Ovary (tissue), 9 donors: ENCODE data around the gene NME1. TPM values are rescaled to one million over a fixed set of nuclear protein-coding genes. Genes with fewer than 3 reads are reported as not detected.
A peak's percentile ranks its signal among the peaks of the same experiment; 100 is the strongest.
"Not testable (repeated sequence)": the region's sequence is repeated elsewhere in the genome, so short reads cannot be mapped to it uniquely, and the experiment has no call there.

Source experiments
- DNase-seq, 5 donors: peaks; one replicate each; pipeline ENCODE4 v3.0.0-alpha.2; 2019 to 2020
- H3K27ac ChIP-seq, 2 donors: fragments of 200-600 bp; one replicate each; pipeline versions ENCODE4 v1.5.1 to v1.8.0; 2019 to 2022
- H3K27me3 ChIP-seq: fragments of 200-600 bp; one replicate; pipeline ENCODE4 v1.8.0; 2022
- H3K36me3 ChIP-seq: fragments of 200-600 bp; sonication (generic); one replicate; pipeline ENCODE4 v1.5.1; 2019
- H3K4me1 ChIP-seq: one replicate; pipeline ENCODE4 v1.8.1; 2013; ENCODE audit warnings: mild to moderate bottlenecking, moderate library complexity; ENCODE audit not compliant: insufficient read depth
- H3K4me3 ChIP-seq: fragments of 200-600 bp; sonication (generic); one replicate; pipeline ENCODE4 v1.5.1; 2017
- H3K9me3 ChIP-seq, 2 donors: fragments of 200-600 bp in 1 of 2; sonication (generic) in 1 of 2; one replicate each; pipeline versions ENCODE4 v1.5.1 to v1.8.1; 2013 to 2019; ENCODE audit warnings: mild to moderate bottlenecking in 1 of 2, moderate library complexity in 1 of 2
- CTCF ChIP-seq, 3 donors: fragments of 450-650 bp in 2 of 3; fragments of 200-600 bp in 1 of 3; IDR thresholded peaks; one replicate each; pipeline versions ENCODE4 v1.5.1 to v1.8.0; 2016 to 2022; ENCODE audit warnings: antibody characterized with exemption in 3 of 3, mild to moderate bottlenecking in 1 of 3
- EP300 ChIP-seq: sonication (generic); formaldehyde crosslinking; IDR thresholded peaks from one replicate; pipeline ENCODE4 v1.6.1; 2017; ENCODE audit warnings: antibody characterized with exemption
- POLR2A ChIP-seq: fragments of 450-650 bp; IDR thresholded peaks from one replicate; pipeline ENCODE4 v1.6.1; 2017; ENCODE audit warnings: antibody characterized with exemption, mild to moderate bottlenecking, moderate library complexity
- WGBS, 3 donors: extraction: QIAGEN DNeasy Blood & Tissue Kit in 1 of 3; methylation state at CpG; one replicate each; pipeline versions ENCODE4 v1.1.5 to v1.1.7; 2013 to 2017; 5-methylcytosine and 5-hydroxymethylcytosine counted together
- intact Hi-C, 4 donors: fragments of 100-400 bp; cut with DNase I; formaldehyde crosslinking; loops; one replicate each; pipeline versions ENCODE4 v1.11.0 to v1.15.1; 2022 to 2023
- polyA plus RNA-seq, 2 donors: library from polyadenylated mRNA; stranded (reverse); fragments of 200-250 nt in 1 of 2; fragments of 350-450 nt in 1 of 2; fragmentation: Illumina TruSeq in 1 of 2; extraction: RNeasy Lipid Tissue Mini Kit (QIAGEN cat#74804) in 1 of 2; gene quantifications; one replicate each; pipeline ENCODE4 v1.2.3, GENCODE V29; 2013 to 2014
- total RNA-seq, 7 donors: library from RNA; depleted of rRNA in 2 of 7; stranded (reverse); fragments of >200 nt in 2 of 7; fragmentation: NEBNext Ultra II Directional in 3 of 7; extraction: Animal tissue kit (Norgen Biotek cat#: 25700) in 3 of 7; gene quantifications; one replicate each; pipeline versions ENCODE4 v1.1.0 to v1.2.4, GENCODE V29; 2016 to 2023
- donor health status: DM: no; HTN: no; CAD: no; lungs with moderate emphysema.
- donor health status: DM: no; HTN: no; CAD: no.
- donor health status: Bipolar disorder and iron deficiency.
- donor health status: DM: yes; HTN: yes; CAD: no.
- donor health status: DM: no; HTN: no; CAD: no.
- donor health status: DM: yes; HTN: yes; CAD: no.

Gene NME1
- total and polyA plus RNA-seq, 9 donors = 17.0 to 83.8 (median 50.5) TPM

GRCh38 chr17:51120739-51121619 is 32.4 kb upstream of the NME1 start, which contains the start of gene SPAG9:
TSS of gene SPAG9 (minus strand) at chr17:51120868. CDS start at chr17:51120656, 212 bp downstream.
- Histone ChIP-seq H3K36me3 (no peaks in the 10 kb centered on the region), H3K9me3 (no peaks in the 10 kb centered on the region), H3K27ac (peak within 1 kb of the TSS; percentile 99), H3K4me1 (peaks cover 13% of the 10 kb centered on the region), H3K27me3 (no peaks in the 10 kb centered on the region), H3K4me3 (peak within 1 kb of the TSS; percentile 89)
- 0 to 1% (median 0%) methylated on average over 31 to 68 of the region's 68 CpGs for WGBS, 3 donors
- intact Hi-C loops = loop anchor here in 1 of 4 donors (10.0 kb wide), 1 partner anchor 276 kb away; no protein-coding TSS in a partner anchor
- peak; percentile 44 for TF ChIP-seq EP300
- TF ChIP-seq CTCF (IDR thresholded peaks at IDR 0.05) = no peak
- peak; percentile 87 for TF ChIP-seq POLR2A
- DNase-seq = peak; percentile 94 to 97 (median 96)

- intact Hi-C loops = loop anchor here in 1 of 4 donors (10.0 kb wide), 1 partner anchor 277 kb away; no protein-coding TSS in a partner anchor
- Histone ChIP-seq H3K36me3 (no peaks in the 10 kb centered on the region), H3K4me3 (peak overlapping the region; percentile 56), H3K27ac (peak overlapping the region; percentile 83 to 99), H3K27me3 (no peaks in the 10 kb centered on the region), H3K4me1 (peaks cover 13% of the 10 kb centered on the region), H3K9me3 (no peaks in the 10 kb centered on the region)
- no peak for TF ChIP-seq EP300
- TF ChIP-seq CTCF (IDR thresholded peaks at IDR 0.05) = no peak
- peak; percentile 77 for TF ChIP-seq POLR2A
- DNase-seq = peak; percentile 78 to 91 (median 81)
- WGBS, 3 donors = 19 to 22% (median 22%) methylated on average over 23 of the region's 23 CpGs
Measured at GRCh38 chr17:51121620-51122472, 31.5 kb upstream of the NME1 start.

- H3K9me3 ChIP-seq, H3K4me3 ChIP-seq, H3K27me3 ChIP-seq, H3K36me3 ChIP-seq, DNase-seq, H3K27ac ChIP-seq: not testable (repeated sequence)
- WGBS, 3 donors = 93 to 95% (median 93%) methylated on average over 10 of the region's 10 CpGs
- peaks cover 13% of the 10 kb centered on the region for H3K4me1 ChIP-seq
- intact Hi-C loops = loop anchor here in 1 of 4 donors (10.0 kb wide), 1 partner anchor 278 kb away; no protein-coding TSS in a partner anchor
Measured at GRCh38 chr17:51122473-51123115, 30.8 kb upstream of the NME1 start.

GRCh38 chr17:51124640-51125503 is 28.5 kb upstream of the NME1 start:
- no peak overlapping the region for H3K27ac ChIP-seq
- no peak for DNase-seq
- no peak overlapping the region for H3K4me3 ChIP-seq
- H3K9me3 ChIP-seq = no peaks in the 10 kb centered on the region
- H3K4me1 ChIP-seq = peaks cover 6% of the 10 kb centered on the region
- TF ChIP-seq EP300 = no peak
- TF ChIP-seq CTCF (IDR thresholded peaks at IDR 0.05) = no peak
- TF ChIP-seq POLR2A = no peak
- WGBS, 3 donors = 84 to 89% (median 87%) methylated on average over 5 of the region's 5 CpGs
- intact Hi-C loops = loop anchor here in 1 of 4 donors (10.0 kb wide), 1 partner anchor 280 kb away; no protein-coding TSS in a partner anchor
- no peaks in the 10 kb centered on the region for H3K27me3 ChIP-seq
- no peaks in the 10 kb centered on the region for H3K36me3 ChIP-seq
